ENCODE results near the gene ACTL6A.

The ACTL6A gene

GRCh38 chr3:179606534-179607085, 43.9 kb downstream of the ACTL6A start:
- TF ChIP-seq EGR1 (IDR thresholded peaks at IDR 0.05): no peak
- TF ChIP-seq, protein P1, sequence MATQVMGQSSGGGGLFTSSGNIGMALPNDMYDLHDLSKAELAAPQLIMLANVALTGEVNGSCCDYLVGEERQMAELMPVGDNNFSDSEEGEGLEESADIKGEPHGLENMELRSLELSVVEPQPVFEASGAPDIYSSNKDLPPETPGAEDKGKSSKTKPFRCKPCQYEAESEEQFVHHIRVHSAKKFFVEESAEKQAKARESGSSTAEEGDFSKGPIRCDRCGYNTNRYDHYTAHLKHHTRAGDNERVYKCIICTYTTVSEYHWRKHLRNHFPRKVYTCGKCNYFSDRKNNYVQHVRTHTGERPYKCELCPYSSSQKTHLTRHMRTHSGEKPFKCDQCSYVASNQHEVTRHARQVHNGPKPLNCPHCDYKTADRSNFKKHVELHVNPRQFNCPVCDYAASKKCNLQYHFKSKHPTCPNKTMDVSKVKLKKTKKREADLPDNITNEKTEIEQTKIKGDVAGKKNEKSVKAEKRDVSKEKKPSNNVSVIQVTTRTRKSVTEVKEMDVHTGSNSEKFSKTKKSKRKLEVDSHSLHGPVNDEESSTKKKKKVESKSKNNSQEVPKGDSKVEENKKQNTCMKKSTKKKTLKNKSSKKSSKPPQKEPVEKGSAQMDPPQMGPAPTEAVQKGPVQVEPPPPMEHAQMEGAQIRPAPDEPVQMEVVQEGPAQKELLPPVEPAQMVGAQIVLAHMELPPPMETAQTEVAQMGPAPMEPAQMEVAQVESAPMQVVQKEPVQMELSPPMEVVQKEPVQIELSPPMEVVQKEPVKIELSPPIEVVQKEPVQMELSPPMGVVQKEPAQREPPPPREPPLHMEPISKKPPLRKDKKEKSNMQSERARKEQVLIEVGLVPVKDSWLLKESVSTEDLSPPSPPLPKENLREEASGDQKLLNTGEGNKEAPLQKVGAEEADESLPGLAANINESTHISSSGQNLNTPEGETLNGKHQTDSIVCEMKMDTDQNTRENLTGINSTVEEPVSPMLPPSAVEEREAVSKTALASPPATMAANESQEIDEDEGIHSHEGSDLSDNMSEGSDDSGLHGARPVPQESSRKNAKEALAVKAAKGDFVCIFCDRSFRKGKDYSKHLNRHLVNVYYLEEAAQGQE (IDR thresholded peaks at IDR 0.05; ENCODE audit: low read depth): no peak

DNA sequence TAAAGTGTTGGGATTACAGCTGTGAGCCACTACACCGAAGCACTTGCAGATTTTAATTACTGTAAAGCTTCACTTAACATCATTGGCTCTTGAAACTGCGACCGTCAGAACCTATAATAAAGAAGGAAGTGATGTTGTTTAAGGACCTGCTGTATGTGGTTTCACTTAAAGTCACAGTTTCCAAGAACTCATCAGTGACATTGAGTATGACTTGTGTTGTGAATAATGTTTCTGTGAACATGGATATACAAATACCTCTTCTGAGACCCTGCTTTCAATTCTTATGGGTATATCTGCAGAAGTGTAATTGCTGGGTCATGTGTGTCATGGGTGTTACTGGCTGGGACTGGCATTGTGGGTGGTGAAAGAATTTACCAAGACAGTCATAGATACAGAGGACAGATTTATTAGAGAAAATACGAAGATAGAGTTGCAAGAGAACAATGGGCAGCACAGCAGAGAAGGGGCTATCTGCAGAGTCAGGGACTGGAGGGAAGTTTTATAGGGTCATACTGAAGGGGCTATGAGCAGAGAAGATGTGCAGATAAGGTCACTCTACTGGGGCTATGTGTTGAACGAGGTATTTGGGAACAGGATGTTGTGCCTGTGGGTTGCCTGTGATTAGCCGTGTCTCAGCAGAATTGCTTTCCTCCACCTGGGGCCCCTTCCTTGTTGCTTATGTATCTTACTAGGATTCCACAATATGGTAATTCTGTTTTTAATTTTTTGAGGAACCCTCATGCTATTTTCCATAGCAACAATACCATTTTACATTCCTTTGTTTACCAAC, 46.4 kb downstream of the ACTL6A start:
- TF ChIP-seq EGR1 (IDR thresholded peaks at IDR 0.05) (no peak), CEBPB (IDR thresholded peaks at IDR 0.05) (no peak), EP300 (IDR thresholded peaks at IDR 0.05; ENCODE audit: borderline replicate concordance) (no peak), TAF1 (IDR thresholded peaks at IDR 0.05; ENCODE audit: low read depth) (no peak), FOXM1 (IDR thresholded peaks at IDR 0.05; ENCODE audit: borderline replicate concordance, low read depth) (no peak), RAD21 (IDR thresholded peaks at IDR 0.05; ENCODE audit: low read depth) (no peak), TCF12 (IDR thresholded peaks at IDR 0.05; ENCODE audit: low read depth) (no peak), ZBTB7A (IDR thresholded peaks at IDR 0.05; ENCODE audit: low read depth) (no peak), CREB1 (IDR thresholded peaks at IDR 0.05; ENCODE audit: low read depth) (no peak), TEAD4 (IDR thresholded peaks at IDR 0.05) (no peak), NFIC (IDR thresholded peaks at IDR 0.05) (no peak), YY1 (IDR thresholded peaks at IDR 0.05; ENCODE audit: low read depth) (no peak)
- TF ChIP-seq, protein P2, sequence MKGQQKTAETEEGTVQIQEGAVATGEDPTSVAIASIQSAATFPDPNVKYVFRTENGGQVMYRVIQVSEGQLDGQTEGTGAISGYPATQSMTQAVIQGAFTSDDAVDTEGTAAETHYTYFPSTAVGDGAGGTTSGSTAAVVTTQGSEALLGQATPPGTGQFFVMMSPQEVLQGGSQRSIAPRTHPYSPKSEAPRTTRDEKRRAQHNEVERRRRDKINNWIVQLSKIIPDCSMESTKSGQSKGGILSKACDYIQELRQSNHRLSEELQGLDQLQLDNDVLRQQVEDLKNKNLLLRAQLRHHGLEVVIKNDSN (IDR thresholded peaks at IDR 0.05): no peak

GRCh38 chr3:179610066-179610465, 47.3 kb downstream of the ACTL6A start:
- TF ChIP-seq EGR1 (IDR thresholded peaks at IDR 0.05): no peak
- TF ChIP-seq FOXM1 (IDR thresholded peaks at IDR 0.05; ENCODE audit: borderline replicate concordance, low read depth): no peak
- TF ChIP-seq TEAD4 (IDR thresholded peaks at IDR 0.05): no peak
- no peak for TF ChIP-seq TCF12 (IDR thresholded peaks at IDR 0.05; ENCODE audit: low read depth)
- TF ChIP-seq RAD21 (IDR thresholded peaks at IDR 0.05; ENCODE audit: low read depth): no peak
- no peak for TF ChIP-seq EP300 (IDR thresholded peaks at IDR 0.05; ENCODE audit: borderline replicate concordance)
- TF ChIP-seq, protein P3, sequence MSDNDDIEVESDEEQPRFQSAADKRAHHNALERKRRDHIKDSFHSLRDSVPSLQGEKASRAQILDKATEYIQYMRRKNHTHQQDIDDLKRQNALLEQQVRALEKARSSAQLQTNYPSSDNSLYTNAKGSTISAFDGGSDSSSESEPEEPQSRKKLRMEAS (IDR thresholded peaks at IDR 0.05): no peak
- no peak for TF ChIP-seq TAF1 (IDR thresholded peaks at IDR 0.05; ENCODE audit: low read depth)
- TF ChIP-seq, protein P2 (IDR thresholded peaks at IDR 0.05): no peak
- no peak for TF ChIP-seq CREB1 (IDR thresholded peaks at IDR 0.05; ENCODE audit: low read depth)
- no peak for TF ChIP-seq CEBPB (IDR thresholded peaks at IDR 0.05)
- TF ChIP-seq YY1 (IDR thresholded peaks at IDR 0.05; ENCODE audit: low read depth): no peak
- TF ChIP-seq, protein P1 (IDR thresholded peaks at IDR 0.05; ENCODE audit: low read depth): no peak
- TF ChIP-seq NFIC (IDR thresholded peaks at IDR 0.05): no peak
- no peak for TF ChIP-seq ZBTB7A (IDR thresholded peaks at IDR 0.05; ENCODE audit: low read depth)

- TF ChIP-seq YY1 (IDR thresholded peaks at IDR 0.05; ENCODE audit: low read depth) (no peak), CREB1 (IDR thresholded peaks at IDR 0.05; ENCODE audit: low read depth) (no peak), EGR1 (IDR thresholded peaks at IDR 0.05) (no peak), TEAD4 (IDR thresholded peaks at IDR 0.05) (no peak), FOXM1 (IDR thresholded peaks at IDR 0.05; ENCODE audit: borderline replicate concordance, low read depth) (no peak), ZBTB7A (IDR thresholded peaks at IDR 0.05; ENCODE audit: low read depth) (no peak), TCF12 (IDR thresholded peaks at IDR 0.05; ENCODE audit: low read depth) (no peak), NFIC (IDR thresholded peaks at IDR 0.05) (no peak), RAD21 (IDR thresholded peaks at IDR 0.05; ENCODE audit: low read depth) (no peak), CEBPB (IDR thresholded peaks at IDR 0.05) (no peak)
- TF ChIP-seq, protein P1 (IDR thresholded peaks at IDR 0.05; ENCODE audit: low read depth): no peak
- TF ChIP-seq, protein P2 (IDR thresholded peaks at IDR 0.05): no peak
- TF ChIP-seq, protein P3 (IDR thresholded peaks at IDR 0.05): no peak
Observed at GRCh38 chr3:179613807-179614206, 51.1 kb downstream of the ACTL6A start.

Measured in Ishikawa (cell line).